SW480 (cell line): ENCODE measurements around the gene HAO2.

Source experiments
- DNase-seq: peaks from one replicate; pipeline ENCODE4 v3.0.0-alpha.2; 2016; ENCODE audit warnings: low spot score

Gene HAO2

DNA sequence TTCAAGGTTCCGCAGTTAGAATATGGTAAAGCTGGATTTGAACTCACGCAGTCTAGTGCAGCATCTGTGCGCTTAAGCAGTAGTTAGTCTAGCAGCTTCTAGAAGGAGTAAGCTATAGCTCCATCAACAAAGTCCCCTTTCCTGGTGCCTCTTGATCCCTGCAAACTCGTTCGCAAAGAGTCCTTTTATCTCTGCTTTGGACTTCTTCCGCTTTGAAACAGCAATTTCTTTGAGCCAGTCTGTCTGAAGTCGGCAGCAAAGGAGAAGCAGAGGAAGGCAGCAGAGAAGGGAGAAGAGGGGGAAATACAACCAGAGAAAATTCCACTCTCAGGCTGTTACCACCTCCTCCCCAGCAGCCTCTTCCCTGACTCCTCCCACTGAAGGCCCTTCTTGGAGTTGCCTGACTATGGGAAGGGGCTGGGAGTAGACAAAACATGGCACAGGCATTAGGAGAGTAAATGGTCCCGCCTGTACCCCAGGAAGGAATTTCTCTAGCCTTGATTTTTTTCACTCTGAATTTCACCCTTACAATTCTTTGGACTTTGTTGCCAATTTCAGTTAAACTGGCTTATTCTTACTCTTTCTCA lies 72.2 kb downstream of the HAO2 start:
- no peak for DNase-seq

DNA sequence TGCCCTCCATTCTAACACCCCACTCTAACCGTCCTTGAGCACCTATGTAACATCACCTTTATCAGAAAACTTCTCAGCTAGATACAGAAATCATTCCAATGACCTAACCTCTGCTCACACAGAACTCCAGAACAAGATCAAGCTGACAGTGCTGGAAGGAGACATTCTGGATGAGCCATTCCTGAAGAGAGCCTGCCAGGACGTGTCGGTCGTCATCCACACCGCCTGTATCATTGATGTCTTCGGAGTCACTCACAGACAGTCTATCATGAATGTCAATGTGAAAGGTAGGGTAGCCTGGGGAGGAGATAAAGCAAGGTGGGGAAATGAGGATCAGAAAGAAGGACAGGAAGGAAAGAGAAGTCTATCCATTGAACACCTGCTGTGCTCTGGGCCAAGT lies 74.2 kb downstream of the HAO2 start:
- no peak for DNase-seq
